Activated CD4-positive, alpha-beta T cell treated with anti-CD3 and anti-CD28 coated beads, Interleukin-2, amount 50 U/mL, for 48 hours (primary cell): ENCODE results near the gene LTB4R.
"Not testable (repeated sequence)": the region's sequence is repeated elsewhere in the genome, so short reads cannot be mapped to it uniquely, and the experiment has no call there.

ENCODE experiments used
- DNase-seq, 2 experiments: peaks; one replicate each; pipeline ENCODE4 v3.0.0-alpha.2; 2020

LTB4R gene

DNA sequence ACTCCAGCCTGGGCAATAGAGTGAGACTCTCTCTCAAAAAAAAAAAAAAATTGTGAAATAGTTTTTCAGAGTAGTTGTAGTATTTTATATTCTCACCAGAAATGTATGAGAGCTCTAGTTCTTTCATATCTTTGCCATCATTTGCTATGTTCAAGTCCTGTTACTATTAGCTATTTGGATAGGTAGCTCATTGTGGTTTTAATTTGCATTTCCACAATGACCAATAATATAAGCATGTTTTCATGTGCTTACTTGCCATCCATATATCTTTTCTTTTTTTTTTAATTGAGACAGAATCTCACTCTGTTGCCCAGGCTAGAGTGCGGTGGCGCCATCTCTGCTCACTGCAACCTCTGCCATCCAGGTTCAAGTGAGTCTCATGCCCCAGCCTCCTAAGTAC is 36.9 kb downstream of the LTB4R start:
- no peak for DNase-seq

DNA sequence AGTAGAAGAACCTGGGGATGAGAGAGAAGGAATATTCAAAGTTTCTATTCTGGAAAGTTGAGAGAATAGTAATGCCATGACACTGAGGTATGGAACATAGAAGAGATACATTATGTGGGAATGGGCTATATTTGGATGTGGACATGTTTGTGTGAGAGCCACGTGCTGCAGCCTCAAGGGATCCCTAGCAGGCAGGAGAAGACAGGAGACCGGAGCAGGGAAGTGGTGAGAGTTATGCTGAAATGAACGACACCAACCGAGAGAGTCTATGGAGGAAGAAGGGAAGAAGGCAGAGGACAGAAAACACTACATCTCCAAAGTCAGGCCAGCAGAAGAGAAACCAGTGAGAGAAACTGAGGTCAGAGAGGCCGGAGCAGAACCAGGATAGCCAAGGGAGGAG is 38.4 kb downstream of the LTB4R start:
- DNase-seq: no peak

DNA sequence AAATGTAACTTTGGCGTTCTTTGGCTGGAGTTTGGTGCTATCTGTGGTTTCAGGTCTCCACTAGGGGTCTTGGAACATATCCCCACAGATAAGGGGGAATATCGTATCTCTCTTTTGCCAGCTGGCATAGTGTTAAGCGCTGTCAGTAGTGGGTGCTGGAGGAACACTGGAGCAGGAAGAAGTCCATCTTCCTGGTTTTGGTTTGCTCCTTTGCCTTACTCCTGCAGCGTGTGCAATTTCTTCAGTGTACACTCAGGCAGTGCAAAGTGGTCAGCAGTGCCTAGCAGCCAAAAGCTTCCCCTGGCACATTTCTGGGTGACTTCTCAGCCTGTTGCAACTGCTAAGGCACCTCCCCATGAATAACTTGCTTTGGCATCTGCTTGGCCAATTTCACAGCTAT is 40.2 kb downstream of the LTB4R start:
- DNase-seq: no peak

DNA sequence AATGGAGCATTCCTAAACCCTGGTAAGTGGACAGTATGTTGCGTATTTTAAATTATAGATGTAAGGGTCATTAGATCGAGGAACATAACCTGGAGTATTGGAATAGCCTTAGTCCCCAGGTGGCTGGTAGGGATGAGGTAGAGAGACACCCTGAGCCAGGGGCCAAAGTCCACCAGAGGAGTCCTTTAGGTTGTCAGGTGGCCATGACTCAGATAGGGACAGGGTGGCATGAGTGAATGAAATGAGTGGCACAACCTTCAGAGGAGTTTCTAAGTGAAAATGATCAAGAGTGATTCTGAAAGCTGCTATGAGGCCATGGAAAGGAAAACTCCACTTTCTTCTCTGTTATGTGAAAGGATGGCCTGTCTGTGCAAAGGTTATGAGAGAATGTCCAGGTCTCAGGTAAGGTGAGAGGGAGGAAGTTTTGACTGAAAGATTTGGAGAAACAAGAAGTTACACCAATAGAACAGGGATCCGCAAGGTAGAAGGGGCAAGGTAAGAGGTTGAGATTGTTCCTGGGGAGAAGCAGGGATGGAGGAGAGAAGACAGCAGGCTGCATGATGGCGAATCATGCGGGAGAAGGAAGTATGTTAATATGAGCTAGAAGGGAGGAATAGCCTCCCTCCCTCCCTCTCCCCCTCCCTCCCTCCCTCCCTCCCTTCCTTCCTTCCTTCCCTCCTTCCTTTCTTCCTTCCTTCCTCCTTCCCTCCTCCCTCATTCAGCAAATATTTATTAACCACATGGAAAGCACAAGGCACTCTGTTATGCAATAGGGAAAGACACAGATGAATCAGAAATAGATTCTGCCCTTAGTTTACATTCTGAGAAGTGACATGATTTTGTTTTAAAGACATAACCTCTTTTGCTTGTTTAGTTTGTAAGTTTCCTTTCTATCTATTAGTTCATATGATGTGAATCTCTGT is 42.5 kb downstream of the LTB4R start:
- no peak for DNase-seq

DNA sequence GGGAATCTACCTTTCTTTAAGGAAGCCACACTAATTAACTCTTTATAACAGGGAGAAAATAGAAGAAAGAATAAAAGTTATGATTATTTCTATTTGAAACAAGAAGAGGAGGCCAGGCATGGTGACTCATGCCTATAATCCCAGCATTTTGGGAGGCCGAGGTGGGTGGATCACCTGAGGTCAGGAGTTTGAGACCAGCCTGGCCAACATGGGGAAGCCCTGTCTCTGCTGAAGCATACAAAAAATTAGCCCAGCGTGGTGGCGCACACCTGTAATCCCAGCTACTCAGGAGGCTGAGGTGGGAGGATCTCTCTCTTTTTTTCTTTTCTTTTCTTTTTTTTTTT is 43.2 kb downstream of the LTB4R start:
- DNase-seq: not testable (repeated sequence)

DNA sequence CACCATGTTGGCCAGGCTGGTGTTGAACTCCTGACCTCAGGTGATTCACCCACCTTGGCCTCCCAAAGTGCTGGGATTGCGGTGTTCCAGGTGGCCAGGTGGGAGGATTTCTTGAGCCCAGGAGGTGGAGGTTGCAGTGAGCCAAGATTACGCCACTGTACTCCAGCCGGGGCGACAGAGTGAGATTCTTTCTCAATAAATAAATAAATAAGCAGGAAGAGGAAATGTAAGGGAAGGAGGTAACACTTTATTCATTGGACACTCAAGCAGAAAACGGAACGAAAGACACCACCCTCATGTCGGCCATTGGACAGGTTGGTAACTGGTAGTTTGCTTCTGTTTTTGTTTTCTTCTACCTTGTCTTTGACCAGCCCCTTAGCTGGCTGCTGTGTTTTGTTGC is 43.7 kb downstream of the LTB4R start:
- no peak for DNase-seq

DNA sequence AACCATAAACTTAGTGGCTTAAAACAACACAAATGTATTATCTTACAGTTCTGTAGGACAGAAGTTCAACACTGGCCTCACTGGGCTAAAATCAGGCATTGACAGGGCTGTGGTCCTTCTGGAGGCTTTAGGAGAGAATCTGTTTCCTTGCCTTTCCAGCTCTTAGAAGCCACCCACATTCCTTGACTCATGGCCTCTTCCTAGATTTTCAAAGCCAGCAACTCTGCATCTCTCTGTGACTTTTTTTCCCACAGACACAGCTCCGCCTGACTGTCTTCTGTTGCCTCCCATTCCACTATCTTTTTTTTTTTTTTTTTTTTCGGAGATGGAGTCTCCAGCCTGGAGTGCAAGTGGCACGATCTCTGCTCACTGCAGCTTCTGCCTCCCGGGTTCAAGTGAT is 44.9 kb downstream of the LTB4R start:
- DNase-seq: no peak

DNA sequence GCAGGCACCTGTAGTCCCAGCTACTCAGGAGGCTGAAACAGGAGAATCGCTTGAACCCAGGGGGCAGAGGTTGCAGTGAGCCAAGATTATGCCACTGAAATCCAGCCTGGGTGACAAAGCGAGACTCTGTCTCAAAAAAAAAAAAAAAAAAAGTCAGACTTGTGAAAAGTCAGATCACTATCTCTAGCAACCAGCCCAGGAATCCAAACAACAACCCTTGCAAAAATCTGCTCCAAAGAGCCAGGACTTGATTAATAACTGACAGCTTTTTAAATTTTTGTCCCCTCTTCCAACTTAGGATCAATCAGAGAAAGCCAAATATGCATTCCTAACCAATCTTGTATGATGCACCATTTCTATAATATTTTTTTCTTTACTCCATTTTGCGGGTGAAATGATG is 49.0 kb downstream of the LTB4R start:
- no peak for DNase-seq

DNA sequence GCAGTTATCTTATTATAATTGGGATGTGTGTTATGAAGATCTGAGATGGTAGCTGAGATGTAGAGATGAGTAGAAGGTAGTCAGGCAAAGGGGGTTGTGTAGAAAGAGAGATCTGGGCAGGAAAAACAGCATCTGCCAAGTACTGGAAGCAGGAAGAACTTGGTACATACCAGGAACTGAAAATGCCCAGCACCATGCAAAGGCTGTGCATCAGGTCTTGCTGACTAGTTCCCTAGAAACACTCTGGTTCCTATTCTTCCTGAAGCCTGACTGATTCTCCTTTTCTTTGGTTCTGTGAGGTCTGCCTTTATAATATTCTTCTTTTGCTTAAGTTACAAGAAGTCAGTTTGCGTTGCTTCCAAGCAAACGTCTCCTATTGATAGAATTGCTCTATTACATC is 50.0 kb downstream of the LTB4R start:
- DNase-seq: no peak

DNA sequence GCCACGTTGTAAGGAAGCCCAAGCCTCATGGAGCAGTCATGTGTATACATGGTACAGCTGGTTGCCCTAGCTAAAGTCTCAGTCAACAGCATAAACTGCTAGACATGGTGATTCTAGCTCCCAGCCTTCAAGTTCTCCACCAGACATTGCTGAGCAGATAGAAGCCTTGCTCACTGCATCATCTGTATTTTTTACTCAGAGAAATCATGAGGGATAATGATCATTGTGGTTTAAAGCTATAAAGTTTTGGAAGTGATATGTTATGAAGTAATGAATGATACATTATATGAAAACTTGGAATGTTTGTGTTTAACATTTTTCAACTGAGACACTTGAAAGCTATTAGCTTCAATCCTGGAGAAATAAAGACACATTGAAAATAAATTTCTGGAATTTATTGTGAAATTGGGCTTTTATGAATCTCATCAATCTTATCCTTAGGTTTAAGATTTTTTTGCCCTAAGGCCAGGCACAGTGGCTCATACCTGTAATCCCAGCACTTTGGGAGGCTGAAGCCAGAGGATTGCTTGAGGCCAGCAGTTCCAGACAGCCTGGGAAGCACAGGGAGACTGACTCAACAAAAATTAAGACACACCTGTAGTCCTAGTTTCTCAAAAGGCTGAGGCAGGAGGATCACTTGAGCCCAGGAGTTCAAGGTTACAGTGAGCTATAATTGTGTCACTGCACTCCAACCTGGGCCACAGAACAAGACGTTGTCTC is 51.1 kb downstream of the LTB4R start:
- no peak for DNase-seq

DNA sequence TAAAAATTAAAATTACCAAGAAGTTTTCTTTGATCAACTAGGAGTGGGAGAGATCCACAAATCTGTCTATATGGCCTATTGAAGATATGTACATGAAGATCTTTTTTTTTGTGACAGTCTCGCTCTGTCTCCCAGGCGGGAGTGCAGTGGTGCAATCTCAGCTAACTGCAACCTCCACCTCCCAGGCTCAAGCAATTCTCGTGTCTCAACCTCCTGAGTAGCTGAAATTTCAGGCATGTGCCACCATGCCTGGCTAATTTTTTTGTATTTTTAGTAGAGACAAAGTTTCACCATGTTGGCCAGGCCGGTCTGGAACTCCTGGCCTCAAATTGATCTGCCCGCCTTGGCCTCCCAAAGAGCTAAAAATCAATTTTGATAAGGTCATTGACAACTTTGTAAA is 52.1 kb downstream of the LTB4R start:
- DNase-seq: no peak

DNA sequence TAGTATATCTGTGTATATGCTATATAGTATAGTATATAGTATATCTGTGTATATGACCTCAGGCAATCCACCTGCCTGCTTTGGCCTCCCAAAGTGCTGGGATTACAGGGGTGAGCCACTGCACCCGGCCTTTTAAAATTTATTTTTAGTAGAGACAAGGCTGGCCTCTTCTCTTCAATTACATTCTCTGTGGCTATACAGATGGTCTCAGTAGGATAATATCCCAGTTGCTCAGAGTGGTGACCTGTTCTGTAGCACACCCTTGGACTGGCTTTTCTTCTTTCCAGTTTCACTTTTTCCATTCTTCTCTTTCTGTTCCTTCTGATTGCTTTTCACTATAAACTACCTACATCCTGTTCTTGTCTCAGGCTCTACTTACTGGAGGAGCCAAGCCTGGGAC is 53.5 kb downstream of the LTB4R start:
- no peak for DNase-seq

DNA sequence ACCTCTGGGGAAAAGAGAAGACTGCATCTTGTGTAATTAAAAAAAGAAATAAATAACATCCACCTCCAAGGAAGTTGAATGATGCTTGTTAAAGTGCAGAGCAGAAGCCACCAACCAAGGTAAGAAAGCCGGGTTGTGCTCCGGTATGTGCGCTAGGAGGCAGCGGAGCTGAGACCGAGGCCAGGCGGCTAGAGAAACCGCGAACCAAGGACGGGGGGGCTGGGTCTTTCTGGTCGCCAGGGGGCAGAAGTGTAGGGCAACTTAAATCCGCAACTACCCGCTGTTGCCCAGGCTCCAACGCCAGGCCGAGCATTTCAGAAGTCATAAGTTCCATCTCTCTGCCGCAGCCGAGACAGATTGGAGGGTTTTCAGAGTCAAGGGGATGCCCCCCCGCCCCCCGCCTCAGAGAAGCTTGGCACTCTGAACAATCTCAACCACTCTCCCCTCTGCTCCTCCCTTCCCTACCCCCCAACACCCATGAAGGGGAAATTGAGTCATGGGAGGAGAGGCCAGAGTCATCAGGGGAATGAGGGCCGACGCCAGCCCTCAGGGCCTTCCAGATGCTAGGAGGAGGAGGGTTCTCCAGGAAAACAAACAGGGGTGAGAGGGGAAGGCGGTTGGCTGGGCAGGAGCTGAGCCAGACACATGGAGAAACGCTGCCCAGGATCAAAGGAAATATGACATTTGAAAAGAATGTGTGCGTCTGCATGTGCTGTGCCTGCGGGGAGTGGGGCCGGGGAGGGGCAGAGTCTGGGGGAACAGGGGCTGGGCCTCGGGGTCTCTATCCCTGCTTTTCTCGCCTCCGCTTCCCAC is 54.5 kb downstream of the LTB4R start:
- DNase-seq: peak; percentile 62 to 76

DNA sequence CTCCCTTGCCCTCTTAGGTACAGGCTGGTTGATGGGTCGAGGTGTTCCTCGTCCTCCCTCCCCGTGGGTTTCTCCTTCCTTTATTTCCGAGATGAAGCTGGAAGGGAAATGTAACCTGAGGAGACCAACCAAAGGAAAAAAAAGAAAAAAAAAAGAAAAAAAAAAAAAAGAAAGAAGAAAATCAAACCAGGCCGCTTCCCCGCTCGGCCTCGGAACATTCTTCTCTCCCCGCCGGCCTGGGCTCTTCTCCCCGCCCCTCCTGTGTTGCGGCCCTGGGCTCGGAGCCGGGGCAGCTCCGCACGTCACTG is 55.1 kb downstream of the LTB4R start:
- no peak for DNase-seq

DNA sequence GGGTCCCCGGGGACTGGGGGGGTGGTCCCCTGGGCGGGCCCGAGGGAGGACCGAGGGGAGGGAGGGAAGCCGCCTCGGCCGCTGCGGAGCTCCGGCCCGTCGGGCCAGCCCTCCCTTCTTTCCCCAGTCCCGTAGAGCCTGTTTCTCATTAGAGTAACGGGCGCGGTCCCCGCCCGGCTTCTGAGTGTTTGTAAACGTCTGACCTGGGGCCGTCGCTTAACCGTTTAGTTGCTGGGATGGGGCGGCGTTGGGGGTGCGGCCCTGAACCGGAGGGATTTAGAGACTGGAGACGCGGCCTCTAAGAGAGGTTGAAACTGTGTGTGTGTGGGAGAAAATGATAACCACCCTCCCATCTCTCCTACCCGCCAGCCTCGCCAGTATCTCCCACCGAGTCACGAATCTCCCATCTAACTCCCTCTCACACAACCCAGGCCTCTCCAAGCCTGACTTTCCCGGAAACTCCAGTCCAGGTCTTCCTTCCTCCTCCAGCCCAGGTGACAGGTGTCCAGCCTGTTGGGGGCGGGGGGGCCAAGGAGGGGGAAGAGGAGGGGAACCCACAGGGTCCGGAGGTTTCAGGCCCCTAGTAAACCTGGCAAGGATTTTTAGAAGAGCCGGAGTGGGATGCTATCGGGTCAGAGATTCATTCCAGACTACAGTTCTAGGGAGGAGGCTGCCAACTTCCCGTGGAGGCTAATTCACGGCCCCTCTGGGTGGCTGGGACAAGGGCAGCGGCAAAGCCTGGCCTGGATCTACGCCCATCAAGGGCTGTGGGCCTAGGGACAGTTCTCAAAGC is 55.6 kb downstream of the LTB4R start:
- DNase-seq: peak; percentile 33 to 41
